ENCODE data around the gene GPR183.

GPR183 gene

DNA sequence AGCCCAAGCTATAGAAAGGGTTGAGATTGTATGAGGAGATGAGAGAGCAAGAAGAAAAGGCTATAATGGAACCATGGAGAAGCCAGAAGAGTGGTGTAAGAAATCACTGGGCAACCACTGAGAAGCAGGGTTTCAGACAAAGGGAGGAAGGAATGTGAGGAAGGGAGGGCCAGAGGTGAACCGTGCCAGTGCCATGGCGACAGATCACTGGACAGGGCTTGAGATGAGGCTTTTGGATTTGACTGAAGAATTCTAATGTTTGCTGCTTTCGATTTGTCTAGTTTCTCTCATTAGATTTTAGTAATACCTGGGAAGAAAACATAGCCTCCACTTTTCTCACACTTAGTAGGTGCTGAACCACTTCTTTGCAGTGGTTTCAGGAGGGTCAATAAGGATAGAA is 6.3 kb upstream of the GPR183 start:
- DNase-seq (ENCODE audit: low spot score): no peak
- Mint-ChIP-seq H3K27me3 (ENCODE audit: low read depth) (no peaks in the 10 kb centered on the region), H3K27ac (peak overlapping the region; percentile 89), H3K4me3 (peak overlapping the region; percentile 64), H3K36me3 (ENCODE audit: low read depth) (peaks cover 30% of the 10 kb centered on the region), H3K9me3 (no peaks in the 10 kb centered on the region), H3K4me1 (ENCODE audit: low read depth) (peaks cover 62% of the 10 kb centered on the region)

DNA sequence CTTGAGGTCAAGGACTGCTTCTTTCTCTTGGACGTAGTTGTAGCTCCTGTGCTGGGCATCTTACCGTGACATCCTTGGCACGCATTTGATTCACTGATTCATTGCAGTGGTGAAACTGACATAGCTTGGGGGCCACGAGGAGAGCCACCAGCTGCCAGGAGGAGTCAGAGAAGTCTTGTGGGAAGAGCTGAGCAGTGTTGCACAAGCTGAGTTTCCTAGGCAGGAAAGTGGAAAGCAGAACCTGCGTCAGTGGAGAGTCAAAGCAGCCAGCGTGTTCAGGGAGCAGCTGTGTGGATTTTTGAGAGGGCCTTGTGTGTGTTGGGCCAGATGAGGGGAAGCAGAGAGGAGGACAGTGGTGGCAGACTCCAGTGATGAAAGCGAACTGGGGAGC is 5.3 kb upstream of the GPR183 start:
- Mint-ChIP-seq H3K9me3 (no peaks in the 10 kb centered on the region), H3K36me3 (ENCODE audit: low read depth) (peaks cover 35% of the 10 kb centered on the region)
- DNase-seq (ENCODE audit: low spot score): no peak

DNA sequence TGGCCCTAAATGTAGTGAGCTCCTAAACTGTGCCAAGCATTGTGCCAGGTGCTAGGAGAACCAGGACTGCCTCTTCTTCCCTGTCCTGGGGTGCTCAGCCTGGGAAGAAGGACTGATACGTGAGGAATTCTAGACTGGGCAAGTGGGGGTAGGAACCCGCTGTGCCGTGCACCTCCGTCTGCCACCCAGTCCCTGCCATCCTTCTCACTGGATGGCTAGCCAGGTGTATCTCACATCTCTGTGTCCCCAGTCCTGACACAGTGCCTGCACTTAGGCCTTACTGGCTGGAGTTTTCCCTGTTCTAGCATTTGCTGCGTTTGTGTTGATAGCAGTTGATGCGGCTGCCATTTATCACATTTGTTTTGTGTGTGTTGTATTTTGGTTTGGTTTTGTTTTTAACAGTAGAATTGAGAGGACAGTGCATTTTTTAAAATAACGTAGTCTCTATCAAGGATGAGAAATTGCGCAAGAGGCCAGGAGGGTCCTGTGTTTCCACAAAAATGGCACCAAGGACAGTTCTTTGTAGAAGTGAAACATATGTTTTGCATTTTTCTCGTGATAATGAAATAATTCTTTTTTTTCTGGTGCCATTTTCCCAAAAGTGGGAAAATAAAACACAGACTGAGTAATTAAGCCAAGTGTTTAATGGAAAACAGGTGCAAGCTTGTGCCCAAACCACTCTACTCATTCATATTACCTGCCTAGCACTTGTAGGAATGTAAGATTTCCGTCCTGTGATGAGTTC is 4.7 kb upstream of the GPR183 start:
- Mint-ChIP-seq H3K36me3 (ENCODE audit: low read depth) (peaks cover 33% of the 10 kb centered on the region), H3K27ac (peak overlapping the region; percentile 82), H3K4me3 (peak overlapping the region; percentile 61), H3K9me3 (no peaks in the 10 kb centered on the region), H3K4me1 (ENCODE audit: low read depth) (peaks cover 69% of the 10 kb centered on the region), H3K27me3 (ENCODE audit: low read depth) (no peaks in the 10 kb centered on the region)
- DNase-seq (ENCODE audit: low spot score): no peak

More for the DNA sequence above, 5.3 kb upstream of the GPR183 start:
- no peaks in the 10 kb centered on the region for H3K27me3 Mint-ChIP-seq (ENCODE audit: low read depth)
- peaks cover 71% of the 10 kb centered on the region for H3K4me1 Mint-ChIP-seq (ENCODE audit: low read depth)
- H3K4me3 Mint-ChIP-seq: peak overlapping the region; percentile 61
- H3K27ac Mint-ChIP-seq: peak overlapping the region; percentile 82

DNA sequence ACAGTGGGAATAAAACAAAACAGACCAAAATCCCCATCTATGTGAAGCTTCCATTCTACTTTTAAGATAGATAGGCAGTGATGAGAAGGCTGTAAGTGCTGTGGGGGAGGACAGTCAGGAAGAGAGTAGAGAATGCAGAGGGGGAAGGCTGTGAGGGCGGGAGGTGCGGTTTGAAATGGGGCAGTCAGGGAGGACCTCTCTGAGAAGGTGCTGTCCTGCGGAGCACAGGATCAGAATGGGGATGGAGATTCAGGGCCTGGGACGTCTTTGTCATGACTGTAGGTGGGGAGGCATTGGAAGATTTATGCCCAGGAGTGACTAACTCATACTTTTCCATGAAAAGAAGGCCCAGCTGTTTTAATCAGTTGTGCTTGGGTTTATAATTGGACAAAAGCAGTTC is 3.9 kb upstream of the GPR183 start:
- H3K4me1 Mint-ChIP-seq (ENCODE audit: low read depth): peaks cover 61% of the 10 kb centered on the region
- peak overlapping the region; percentile 80 for H3K27ac Mint-ChIP-seq
- DNase-seq (ENCODE audit: low spot score): peak; percentile 58

DNA sequence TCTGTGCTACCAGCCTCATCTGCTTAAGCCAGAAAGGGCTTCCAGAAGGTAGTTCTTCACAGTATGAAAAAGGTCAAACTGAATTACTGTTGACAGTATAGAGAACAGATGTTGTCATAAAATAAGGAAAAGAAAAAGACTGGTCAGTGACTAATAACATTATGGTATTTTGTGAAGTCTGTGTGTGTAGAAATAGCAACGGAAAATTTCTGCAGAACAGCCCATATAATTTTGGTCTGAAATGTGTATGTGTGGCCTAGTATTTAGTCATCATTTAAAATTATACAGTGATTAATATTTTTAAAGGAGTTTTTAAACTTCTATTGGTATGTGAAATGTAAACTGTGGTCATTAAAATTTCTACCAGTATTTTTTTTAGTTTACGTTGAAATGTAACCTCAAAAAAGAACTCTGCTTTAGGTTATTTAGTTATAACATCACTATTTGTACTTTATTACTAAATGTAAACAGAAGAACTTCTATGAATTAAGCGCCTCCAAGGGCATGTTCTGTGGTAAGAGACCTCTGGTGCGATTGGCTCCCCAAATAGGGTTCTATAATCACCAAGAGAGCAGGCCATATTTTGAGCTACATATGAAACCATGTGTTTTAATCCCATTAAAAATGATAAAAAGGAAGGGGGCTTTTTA is 3.3 kb upstream of the GPR183 start:
- Mint-ChIP-seq H3K4me3 (peak overlapping the region; percentile 66), H3K36me3 (ENCODE audit: low read depth) (peaks cover 36% of the 10 kb centered on the region), H3K27ac (peak overlapping the region; percentile 80), H3K4me1 (ENCODE audit: low read depth) (peaks cover 59% of the 10 kb centered on the region), H3K9me3 (no peaks in the 10 kb centered on the region), H3K27me3 (ENCODE audit: low read depth) (no peaks in the 10 kb centered on the region)
- DNase-seq (ENCODE audit: low spot score): no peak

More for the DNA sequence above, 3.9 kb upstream of the GPR183 start:
- Mint-ChIP-seq H3K27me3 (ENCODE audit: low read depth) (no peaks in the 10 kb centered on the region), H3K9me3 (no peaks in the 10 kb centered on the region), H3K4me3 (peak overlapping the region; percentile 66), H3K36me3 (ENCODE audit: low read depth) (peaks cover 32% of the 10 kb centered on the region)

DNA sequence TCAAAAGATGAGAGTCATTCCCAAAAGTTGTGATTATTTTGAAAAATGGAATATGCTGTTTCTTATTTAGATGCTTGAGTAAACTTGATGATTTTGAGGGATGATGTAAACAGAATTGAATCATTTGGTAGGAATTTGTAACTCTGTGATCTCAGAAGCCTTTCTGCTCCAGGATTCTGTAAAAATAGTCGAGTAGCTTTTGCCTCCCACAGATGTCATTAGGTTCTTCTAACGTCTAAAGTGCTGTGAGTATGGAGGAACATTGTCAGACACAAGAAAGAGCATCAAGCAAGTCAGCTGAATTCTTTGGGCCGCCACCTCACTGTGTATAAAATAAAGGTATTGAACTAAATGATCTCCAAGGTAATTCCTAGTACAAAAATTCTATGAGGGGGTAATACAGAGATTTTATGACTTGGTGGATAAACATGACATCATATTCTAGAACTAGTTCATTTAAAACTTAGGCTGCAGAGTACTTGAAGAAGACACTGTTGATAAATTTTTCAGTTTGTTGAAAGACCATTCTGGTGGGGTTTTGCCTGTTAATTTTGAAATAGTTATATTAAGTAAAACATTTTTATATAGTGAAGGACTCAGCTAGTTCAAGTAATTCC is 1.4 kb upstream of the GPR183 start:
- Mint-ChIP-seq H3K27me3 (ENCODE audit: low read depth) (no peaks in the 10 kb centered on the region), H3K9me3 (no peaks in the 10 kb centered on the region), H3K4me1 (ENCODE audit: low read depth) (peaks cover 55% of the 10 kb centered on the region), H3K36me3 (ENCODE audit: low read depth) (peaks cover 50% of the 10 kb centered on the region), H3K27ac (peak overlapping the region; percentile 89), H3K4me3 (peak overlapping the region; percentile 92)
- no peak for DNase-seq (ENCODE audit: low spot score)

DNA sequence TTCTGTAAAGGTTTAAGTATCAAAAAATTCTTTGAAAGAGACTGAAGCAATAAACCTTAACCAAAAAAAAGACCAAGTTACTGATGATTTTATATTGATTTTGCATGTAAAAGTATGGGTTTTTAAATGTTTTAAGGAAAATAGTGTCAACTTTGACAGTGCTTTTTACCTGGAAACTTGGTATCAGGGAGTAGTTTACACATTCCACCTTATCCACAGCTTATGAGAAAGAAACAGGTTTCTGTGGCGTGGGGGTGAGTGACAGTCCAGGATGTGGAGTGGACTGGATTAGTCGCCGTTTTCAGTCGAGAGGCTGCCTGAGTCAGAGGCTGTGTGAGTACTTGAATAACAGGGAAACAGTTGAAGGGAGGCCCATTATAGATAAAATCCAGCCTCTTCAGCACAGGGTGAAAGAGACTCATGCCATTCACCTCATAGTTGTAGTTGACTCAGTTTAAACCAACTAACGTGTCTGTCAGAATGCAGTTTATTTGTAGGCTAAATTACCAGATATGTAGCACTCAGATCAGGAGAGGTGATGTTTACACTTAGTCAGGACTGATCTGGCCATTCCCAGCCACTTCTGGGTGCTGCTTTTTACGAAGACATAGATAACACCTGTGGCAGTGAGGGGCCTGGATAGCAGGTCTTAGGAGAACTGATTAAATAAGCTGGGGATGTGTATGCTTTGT is 595 bp upstream of the GPR183 start:
- peak; percentile 89 for DNase-seq (ENCODE audit: low spot score)
- no peaks in the 10 kb centered on the region for H3K27me3 Mint-ChIP-seq (ENCODE audit: low read depth)
- H3K4me3 Mint-ChIP-seq: peak overlapping the region; percentile 92
- peaks cover 56% of the 10 kb centered on the region for H3K36me3 Mint-ChIP-seq (ENCODE audit: low read depth)
- peak overlapping the region; percentile 89 for H3K27ac Mint-ChIP-seq
- H3K4me1 Mint-ChIP-seq (ENCODE audit: low read depth): peaks cover 58% of the 10 kb centered on the region
- no peaks in the 10 kb centered on the region for H3K9me3 Mint-ChIP-seq

DNA sequence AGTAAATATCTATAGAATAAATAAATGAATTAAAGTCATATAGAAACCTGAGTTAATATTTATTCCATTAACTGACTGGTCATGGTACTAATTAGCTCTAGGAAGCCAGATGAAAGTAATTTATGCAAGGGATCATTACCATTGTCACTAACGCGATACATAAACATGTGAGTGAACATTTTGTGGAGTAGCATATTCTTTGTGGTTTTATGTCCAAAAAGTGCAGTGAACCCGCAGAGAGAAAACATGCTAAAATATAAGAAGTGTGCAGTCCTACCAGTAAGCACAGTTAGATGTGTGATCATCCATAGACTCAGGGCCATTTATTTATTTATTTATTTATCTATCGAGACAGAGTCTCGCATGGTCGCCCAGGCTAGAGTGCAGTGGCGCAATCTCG is 1.6 kb downstream of the GPR183 start:
- Mint-ChIP-seq H3K4me3 (peak overlapping the region; percentile 92), H3K27me3 (ENCODE audit: low read depth) (no peaks in the 10 kb centered on the region), H3K4me1 (ENCODE audit: low read depth) (peaks cover 58% of the 10 kb centered on the region), H3K27ac (peak overlapping the region; percentile 89), H3K9me3 (no peaks in the 10 kb centered on the region), H3K36me3 (ENCODE audit: low read depth) (peaks cover 55% of the 10 kb centered on the region)
- DNase-seq (ENCODE audit: low spot score): no peak

DNA sequence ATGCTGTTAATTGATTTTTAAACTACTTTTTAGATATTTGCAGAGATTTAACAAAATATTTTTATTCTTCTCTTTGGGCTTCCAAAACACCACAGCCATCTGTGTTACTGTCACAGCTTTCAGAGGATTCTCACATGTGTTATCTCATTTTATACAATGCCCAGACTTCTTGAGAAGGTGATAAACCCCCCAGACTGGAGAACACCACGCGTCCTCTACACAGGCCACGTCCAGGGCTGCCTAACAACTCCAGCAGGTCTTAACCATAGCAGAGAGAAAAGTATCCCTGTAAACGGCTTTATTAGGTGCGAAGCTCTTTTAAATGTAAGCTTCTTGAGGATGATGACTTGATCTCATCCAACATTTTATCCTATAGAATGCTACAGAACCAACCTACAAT is 2.0 kb downstream of the GPR183 start:
- H3K4me1 Mint-ChIP-seq (ENCODE audit: low read depth): peaks cover 60% of the 10 kb centered on the region
- H3K27ac Mint-ChIP-seq: peak overlapping the region; percentile 88
- H3K36me3 Mint-ChIP-seq (ENCODE audit: low read depth): peaks cover 58% of the 10 kb centered on the region

DNA sequence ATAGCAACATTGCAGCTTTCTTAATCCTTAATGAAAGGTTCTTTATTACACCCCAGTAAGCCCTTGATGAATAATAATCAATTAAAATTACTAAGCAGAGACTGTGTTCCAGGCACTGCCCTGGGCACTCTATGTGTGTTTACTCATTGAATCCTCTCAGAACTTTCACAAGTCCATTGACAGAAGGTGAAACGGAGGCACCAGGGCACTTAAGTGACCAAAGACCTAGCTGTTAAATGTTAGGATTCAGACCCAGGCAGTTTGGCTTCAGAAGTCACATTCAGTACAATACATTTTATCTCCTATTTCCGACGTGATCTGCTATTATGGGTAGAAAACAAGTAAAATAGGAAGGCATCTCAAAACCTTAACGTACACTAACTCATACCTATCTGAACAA is 2.7 kb downstream of the GPR183 start:
- Mint-ChIP-seq H3K36me3 (ENCODE audit: low read depth) (peaks cover 64% of the 10 kb centered on the region), H3K4me1 (ENCODE audit: low read depth) (peaks cover 62% of the 10 kb centered on the region), H3K9me3 (no peaks in the 10 kb centered on the region), H3K27ac (peak overlapping the region; percentile 92), H3K4me3 (peak overlapping the region; percentile 92), H3K27me3 (ENCODE audit: low read depth) (no peaks in the 10 kb centered on the region)
- DNase-seq (ENCODE audit: low spot score): no peak

More for the DNA sequence above, 2.0 kb downstream of the GPR183 start:
- H3K9me3 Mint-ChIP-seq: no peaks in the 10 kb centered on the region
- DNase-seq (ENCODE audit: low spot score): no peak
- H3K4me3 Mint-ChIP-seq: peak overlapping the region; percentile 92
- no peaks in the 10 kb centered on the region for H3K27me3 Mint-ChIP-seq (ENCODE audit: low read depth)

DNA sequence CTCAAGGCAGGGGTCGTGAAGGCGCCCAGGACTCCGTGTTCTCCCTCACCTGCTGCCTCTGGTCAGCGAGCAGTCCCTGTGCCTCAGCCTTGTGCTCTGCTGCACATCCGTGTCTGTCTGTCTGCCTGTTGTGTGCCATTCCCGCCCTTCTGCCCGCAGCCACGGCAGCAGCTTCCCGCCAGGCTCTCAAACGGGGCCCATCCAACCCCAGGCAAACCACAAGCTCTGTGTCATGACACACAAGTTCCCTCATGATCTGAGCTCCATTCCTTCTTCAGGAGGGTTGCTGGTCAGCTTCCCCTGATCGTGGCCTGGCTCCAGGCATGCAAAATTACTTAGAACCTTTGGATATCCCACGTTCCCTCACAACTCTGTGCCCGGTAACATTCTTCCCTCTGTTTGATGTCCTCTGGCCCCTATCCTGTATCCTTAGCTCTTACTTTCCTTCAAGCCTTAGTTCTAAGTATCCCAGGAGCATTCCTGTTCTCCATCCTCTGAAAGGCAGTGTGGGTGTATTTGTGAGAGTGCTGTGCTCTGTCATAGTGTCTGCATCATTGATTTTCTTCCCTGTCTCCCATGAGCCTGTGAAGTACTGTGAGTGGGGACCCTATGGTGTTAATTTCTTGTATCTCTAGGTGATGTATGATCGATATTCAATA is 3.2 kb downstream of the GPR183 start:
- peaks cover 67% of the 10 kb centered on the region for H3K36me3 Mint-ChIP-seq (ENCODE audit: low read depth)
- H3K4me3 Mint-ChIP-seq: peak overlapping the region; percentile 92
- H3K27ac Mint-ChIP-seq: peak overlapping the region; percentile 92
- H3K27me3 Mint-ChIP-seq (ENCODE audit: low read depth): no peaks in the 10 kb centered on the region
- peak; percentile 75 for DNase-seq (ENCODE audit: low spot score)
- H3K9me3 Mint-ChIP-seq: no peaks in the 10 kb centered on the region
- peaks cover 66% of the 10 kb centered on the region for H3K4me1 Mint-ChIP-seq (ENCODE audit: low read depth)

DNA sequence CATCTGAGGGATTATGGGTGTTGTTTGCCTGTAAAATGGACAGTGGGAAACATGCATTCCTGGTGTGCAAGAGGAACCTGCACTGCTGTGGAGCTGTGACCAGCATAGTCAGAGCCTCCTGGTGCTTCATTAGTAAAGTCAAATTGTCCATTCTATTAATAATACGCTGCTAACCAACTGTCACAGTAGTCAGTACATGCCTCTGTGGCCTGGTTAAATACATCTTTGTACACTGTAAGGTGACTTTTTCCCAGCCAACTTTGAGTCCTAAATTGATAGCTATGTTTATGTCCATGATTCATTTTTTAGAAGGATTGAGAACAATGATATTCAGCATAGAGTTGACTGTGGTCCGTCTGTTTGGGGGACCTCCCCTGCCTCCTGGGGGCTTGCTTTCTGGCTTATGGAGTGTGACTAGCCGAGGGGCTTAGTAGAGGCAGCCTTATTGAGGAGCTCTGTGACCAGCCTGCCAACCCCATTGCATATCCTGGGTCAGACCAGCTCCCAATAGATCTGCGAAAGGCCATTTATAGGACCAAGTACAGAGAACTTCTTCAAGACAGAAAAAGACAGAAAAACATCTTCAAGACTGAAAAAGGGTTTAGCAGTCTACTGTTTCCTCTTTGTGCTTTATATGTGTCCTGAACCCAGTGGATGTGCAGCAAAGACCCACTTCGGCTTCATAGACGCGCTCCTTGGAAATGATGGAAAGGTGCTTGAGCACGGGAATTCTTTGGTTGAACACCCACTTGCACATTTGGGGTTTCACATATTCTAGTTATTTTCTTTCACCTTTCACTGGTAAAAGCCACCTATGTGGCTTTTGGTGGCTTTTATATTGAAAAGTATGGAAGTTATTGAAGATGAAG is 4.3 kb downstream of the GPR183 start:
- H3K4me3 Mint-ChIP-seq: peak overlapping the region; percentile 92

More for the DNA sequence above, 4.3 kb downstream of the GPR183 start:
- no peaks in the 10 kb centered on the region for H3K27me3 Mint-ChIP-seq (ENCODE audit: low read depth)
- peaks cover 64% of the 10 kb centered on the region for H3K4me1 Mint-ChIP-seq (ENCODE audit: low read depth)
- peak overlapping the region; percentile 92 for H3K27ac Mint-ChIP-seq
- DNase-seq (ENCODE audit: low spot score): no peak
- peaks cover 65% of the 10 kb centered on the region for H3K36me3 Mint-ChIP-seq (ENCODE audit: low read depth)
- H3K9me3 Mint-ChIP-seq: no peaks in the 10 kb centered on the region

Data from T-helper 2 cell treated with Interferon-gamma antibody and Interleukin-4, amounts not matched to agents 5 μg/mL and 100 μg/mL, for 36 hours (primary cell).